Uterus (tissue), 2 donors: ENCODE data around the gene TRAF2.

Source experiments
- POLR2A ChIP-seq, 2 donors: fragments of 450-650 bp; IDR thresholded peaks; one replicate each; pipeline ENCODE4 v1.6.1; 2016; ENCODE audit warnings: antibody characterized with exemption in 2 of 2, mild to moderate bottlenecking in 1 of 2, moderate library complexity in 1 of 2
- TF ChIP-seq, protein P1 (sequence below), 4 experiments: fragments of 200-600 bp in 2 of 4; fragments of 450-650 bp in 2 of 4; sonication (generic) in 2 of 4; IDR thresholded peaks; one replicate each; pipeline ENCODE4 v1.5.1; 2016 to 2019; ENCODE audit warnings: antibody characterized with exemption in 4 of 4, mild to moderate bottlenecking in 2 of 4, moderate library complexity in 1 of 4

DNA sequence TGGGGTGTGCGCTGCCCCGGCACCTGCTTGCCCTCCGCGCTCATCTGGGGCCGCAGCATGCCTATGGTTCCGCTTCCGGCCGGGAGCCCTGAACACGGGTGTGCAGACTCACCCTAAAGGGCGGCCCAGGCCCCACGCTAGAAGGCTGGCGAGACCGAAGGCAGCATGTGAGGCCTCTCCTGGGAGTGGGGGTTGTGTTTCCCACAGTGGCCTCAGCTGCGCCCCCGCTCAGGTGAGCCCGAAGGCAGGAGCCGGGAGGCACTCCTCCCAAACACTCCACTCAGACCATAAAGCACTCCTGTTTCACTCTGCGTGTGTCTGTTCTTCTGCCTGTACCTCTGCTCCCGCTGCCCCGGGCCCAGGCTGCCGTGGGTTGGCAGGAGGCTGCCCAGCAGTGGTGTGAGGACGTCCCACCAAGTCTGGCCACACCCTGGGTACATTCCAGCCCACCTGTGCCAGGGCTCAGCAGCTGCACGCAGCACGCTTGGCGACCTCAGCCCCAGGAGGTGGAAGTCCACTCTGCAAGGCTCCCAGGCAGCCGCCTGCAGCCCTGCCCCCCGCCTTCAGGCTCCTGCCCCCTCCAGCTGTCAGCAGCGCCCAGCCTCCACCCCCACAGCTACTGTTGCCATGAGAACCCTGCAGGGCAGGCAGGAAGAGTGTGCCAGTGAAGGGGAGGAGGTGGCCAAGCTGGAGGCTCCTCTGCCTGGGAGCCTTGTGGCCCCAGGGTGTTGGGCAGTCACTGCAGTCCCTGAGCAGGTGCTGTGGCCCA lies 45.3 kb upstream of the TRAF2 start:
- TF ChIP-seq, protein P1, sequence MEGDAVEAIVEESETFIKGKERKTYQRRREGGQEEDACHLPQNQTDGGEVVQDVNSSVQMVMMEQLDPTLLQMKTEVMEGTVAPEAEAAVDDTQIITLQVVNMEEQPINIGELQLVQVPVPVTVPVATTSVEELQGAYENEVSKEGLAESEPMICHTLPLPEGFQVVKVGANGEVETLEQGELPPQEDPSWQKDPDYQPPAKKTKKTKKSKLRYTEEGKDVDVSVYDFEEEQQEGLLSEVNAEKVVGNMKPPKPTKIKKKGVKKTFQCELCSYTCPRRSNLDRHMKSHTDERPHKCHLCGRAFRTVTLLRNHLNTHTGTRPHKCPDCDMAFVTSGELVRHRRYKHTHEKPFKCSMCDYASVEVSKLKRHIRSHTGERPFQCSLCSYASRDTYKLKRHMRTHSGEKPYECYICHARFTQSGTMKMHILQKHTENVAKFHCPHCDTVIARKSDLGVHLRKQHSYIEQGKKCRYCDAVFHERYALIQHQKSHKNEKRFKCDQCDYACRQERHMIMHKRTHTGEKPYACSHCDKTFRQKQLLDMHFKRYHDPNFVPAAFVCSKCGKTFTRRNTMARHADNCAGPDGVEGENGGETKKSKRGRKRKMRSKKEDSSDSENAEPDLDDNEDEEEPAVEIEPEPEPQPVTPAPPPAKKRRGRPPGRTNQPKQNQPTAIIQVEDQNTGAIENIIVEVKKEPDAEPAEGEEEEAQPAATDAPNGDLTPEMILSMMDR (IDR thresholded peaks at IDR 0.05): no peak
- no peak for TF ChIP-seq POLR2A (IDR thresholded peaks at IDR 0.05)
